HG02759 (cell line): ENCODE data around the gene NUTM2D.
"Not testable (repeated sequence)": the region's sequence is repeated elsewhere in the genome, so short reads cannot be mapped to it uniquely, and the experiment has no call there.

Source experiments
- ATAC-seq: cut with Tn5 transposase; IDR thresholded peaks from one replicate; pipeline ENCODE4 v1.9.1; 2021; ENCODE audit warnings: mild to moderate bottlenecking, moderate library complexity; ENCODE audit not compliant: unreplicated experiment

Gene NUTM2D, protein sequence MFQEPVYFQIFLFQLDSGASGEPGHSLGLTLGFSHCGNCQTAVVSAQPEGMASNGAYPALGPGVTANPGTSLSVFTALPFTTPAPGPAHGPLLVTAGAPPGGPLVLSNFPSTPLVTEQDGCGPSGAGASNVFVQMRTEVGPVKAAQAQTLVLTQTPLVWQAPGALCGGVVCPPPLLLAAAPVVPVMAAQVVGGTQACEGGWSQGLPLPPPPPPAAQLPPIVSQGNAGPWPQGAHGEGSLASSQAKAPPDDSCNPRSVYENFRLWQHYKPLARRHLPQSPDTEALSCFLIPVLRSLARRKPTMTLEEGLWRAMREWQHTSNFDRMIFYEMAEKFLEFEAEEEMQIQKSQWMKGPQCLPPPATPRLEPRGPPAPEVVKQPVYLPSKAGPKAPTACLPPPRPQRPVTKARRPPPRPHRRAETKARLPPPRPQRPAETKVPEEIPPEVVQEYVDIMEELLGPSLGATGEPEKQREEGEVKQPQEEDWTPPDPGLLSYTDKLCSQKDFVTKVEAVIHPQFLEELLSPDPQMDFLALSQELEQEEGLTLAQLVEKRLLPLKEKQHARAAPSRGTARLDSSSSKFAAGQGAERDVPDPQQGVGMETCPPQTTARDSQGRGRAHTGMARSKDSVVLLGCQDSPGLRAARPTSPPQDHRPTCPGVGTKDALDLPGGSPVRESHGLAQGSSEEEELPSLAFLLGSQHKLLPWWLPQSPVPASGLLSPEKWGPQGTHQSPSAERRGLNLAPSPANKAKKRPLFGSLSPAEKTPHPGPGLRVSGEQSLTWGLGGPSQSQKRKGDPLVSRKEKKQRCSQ

DNA sequence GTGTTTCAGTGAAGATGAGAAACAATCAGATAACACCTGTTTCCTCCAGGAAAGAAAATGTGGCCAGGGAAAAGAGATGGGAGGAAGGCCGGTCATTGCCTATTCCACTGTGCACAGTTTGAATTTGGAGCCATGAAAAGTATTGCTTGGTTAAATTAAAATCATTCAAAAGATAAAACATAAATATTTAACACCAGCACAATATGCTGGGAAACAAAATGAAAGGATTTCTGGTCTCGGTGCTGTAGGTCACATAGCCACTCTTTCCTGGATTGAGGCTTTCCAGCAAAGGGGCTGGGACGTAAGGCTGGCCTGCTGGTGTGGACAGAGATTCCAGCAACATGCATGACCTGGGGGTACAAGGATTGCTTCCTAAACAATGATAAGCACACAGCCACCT lies at the start of gene NUTM2D:
Gene NUTM2D, plus strand, starts transcription at position 301 of the 400 bp plus-strand sequence. CDS start 522 bp downstream, outside the sequence.
- not testable (repeated sequence) for ATAC-seq

DNA sequence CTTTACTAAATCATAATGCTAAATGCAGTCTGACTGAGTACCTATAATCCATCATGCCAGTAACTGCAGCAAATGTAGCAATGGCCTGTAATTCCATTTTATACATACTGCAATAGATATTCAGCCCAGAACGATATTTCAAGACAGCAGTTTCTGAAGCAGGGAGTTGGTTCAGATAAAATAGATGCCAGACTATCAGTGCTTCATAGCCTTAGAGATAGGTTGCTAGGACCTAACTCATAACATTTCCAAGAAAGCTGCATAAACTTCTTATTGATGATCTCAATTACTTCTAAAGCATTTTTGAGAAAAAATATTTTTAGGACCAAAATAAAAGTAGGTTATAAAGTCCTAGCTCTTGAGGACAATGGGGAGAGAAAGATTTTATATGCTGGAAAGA lies 48.8 kb upstream of the NUTM2D start:
- not testable (repeated sequence) for ATAC-seq

DNA sequence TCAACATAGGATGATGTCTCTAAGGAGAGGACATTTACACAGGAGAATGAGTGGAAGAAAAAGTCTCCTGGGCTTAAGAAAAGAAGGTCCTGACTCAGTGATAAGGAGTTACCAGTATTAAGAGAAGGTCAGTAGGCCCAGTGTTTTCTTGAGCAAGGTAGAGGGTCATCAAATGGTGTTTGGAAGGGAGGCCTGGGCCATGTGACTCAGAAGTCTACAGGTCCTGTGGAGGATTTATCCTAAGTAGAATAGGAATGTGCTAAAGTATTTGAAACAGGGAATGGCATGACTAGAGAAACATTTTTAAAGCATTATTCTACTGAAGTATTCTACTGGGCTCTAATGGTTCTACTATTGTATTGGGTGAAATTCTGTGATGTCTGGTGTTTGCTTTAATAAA lies 47.9 kb upstream of the NUTM2D start:
- not testable (repeated sequence) for ATAC-seq

DNA sequence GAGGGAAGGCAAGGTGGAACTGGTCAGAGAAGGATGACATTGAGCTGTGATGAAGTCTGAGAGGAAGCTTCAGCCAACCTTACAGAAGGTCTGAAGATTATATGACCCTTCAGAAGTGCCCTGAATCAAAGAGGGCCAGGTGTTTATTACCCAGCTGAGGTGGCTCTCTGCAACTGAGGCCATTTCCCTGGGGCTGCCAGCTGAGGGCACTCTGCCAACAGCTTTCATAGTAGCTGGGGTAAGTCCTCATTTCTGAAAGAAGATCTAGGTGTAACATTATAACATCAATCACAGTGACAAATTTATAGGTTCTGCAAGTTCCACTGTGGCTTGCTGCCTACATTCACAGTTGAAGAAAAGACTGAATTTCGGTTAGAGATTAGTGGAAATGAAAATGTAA lies 46.0 kb upstream of the NUTM2D start:
- ATAC-seq, result peak; percentile 63

DNA sequence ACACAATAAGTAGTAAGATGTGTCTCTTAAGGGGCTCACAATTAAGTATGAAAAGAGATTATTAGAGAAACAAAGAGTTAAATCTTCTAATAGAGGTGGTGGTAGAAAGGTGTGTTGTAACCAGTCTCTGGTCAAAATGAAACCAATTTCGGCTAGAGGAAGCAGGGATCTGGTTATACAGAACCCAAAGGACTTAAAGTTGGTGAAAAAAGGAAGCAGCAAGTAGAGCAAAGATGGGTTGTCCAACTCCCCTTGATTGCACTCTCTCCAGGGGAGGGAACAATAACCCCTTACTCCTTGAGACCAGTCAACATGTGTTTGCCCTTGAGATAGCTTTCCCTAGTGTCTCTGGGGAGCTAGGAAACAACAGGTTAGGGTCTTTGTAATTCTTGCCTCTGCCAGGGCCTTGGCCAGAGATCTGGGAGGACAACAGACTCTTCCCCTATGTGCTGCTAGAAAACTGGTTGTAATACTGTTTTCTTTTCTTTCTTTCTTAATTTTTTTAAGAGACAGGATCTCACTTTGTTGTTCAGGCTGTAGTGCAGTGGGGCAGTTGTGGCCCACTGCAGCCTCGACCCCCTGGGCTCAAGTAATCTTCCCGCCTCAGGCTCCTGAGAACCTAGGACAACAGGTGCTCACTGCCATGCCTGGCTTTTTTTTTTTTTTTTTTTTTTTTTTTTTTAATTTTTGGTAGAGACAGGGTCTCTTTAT lies 43.7 kb upstream of the NUTM2D start:
- not testable (repeated sequence) for ATAC-seq

DNA sequence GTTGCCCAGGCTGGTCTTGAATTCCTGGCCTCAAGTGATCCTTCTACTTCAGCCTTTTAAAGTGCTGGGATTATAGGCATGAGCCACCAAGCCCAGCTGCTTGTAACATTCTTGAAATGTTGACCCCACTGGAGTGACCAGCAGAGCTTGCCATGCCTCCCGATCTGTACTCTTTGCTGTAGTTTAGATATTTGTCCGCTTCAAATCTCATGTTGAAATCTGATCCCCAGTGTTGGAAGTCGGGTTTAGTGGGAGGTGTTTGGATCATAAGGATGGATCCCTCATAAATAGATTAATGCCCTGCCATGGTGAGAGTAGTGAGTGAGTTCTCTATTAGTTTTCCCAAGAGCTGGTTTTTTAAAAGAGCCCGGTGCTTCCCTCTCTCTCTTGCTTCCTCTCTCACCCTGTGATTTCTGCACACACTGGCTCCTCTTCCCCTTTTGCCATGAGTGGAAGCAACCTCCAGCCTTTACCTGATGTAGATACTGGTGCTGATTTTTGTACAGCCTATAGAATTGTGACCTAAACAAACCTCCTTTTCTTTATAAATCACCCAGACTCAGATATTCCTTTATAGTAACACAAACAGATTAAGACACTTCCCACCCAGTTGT lies 43.1 kb upstream of the NUTM2D start:
- ATAC-seq, result not testable (repeated sequence)

DNA sequence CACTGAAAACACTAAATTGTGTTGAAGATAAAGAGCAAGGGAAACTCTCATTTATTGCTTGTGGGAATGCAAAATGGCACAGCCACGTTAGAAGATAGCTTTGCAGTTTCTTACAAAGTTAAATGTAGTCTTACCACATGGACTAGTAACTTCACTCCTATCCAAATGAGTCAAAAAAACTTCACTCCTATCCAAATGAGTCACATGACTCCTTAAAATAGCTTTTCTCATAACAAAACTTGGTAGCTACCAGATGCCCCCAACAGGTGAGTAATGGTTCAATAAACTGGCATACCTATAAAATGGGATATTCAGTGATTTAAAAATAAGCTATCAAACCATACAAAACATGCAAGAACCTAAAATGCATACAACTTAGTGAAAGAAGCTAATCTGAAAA lies 36.0 kb upstream of the NUTM2D start:
- not testable (repeated sequence) for ATAC-seq

DNA sequence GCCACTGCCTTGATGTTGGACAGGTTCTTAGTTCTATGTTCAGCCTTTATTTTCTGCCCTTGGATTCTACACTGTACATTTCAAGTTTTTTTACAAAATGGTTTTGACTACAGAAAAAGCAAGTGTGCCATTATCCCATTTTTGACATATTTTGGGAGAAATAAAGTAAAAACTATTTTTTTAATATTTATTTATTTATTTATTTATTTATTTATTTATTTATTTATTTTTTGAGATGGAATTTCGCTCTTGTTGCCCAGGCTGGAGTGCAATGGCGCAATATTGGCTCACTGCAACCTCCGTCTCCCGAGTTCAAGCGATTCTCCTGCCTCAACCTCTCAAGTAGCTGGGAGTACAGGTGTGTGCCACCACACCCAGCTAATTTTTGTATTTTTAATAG lies 33.0 kb upstream of the NUTM2D start:
- not testable (repeated sequence) for ATAC-seq

DNA sequence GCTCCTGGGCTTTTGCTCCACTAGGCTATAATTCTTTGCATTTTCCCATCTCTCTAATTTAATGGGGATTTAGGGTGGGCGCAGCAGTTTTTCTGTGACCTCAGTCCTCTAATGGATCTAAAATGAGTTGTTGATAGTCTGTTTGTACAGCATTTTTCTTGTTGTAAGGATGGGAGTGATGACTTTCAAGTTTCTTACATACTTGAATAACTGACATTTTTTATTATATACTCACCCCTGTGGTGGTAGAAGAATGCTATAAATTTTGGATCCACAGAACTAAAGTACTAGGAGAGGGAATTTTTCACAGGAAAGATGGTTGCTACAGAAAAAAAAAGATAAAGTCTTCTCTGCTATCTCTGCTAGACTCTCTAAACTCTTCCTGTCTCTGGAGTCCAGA lies 29.6 kb upstream of the NUTM2D start:
- ATAC-seq, result not testable (repeated sequence)

DNA sequence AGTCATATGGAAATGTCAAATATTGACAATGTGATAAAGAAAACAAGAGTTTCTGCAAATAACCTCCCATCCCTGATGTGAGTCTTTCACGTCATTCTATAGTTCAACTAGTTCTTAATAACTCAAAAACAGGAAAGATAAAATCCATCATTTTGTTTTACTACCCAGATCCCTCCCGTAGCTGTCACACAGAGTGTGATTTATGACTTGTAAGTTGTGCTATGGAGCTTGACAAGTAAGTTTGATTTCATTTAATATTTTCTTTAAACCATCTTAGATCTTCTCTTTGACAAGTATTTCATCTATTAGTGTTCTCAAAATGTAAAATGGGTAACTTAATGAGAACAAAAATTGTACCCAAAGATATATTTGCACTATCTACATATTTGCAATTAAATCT lies 28.4 kb upstream of the NUTM2D start:
- not testable (repeated sequence) for ATAC-seq

DNA sequence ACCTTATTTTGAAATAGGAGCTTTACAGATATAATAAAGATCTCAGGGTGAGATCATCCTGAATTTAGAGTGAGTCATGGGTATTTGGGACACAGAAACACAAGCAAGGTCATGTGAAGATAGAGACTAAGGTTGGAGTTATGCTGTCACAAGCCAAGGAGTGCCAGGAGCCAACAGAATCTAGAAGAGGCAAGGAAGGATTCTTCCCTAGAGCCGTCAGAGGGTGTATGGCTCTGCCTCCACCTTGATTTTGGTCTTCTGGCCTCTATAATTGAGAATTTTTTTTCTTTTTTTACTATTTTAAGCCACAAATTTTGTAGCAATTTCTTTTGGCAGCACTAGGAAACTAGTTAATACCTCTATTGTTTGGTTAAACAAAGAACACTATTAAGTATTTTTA lies 24.9 kb upstream of the NUTM2D start:
- ATAC-seq, result not testable (repeated sequence)

DNA sequence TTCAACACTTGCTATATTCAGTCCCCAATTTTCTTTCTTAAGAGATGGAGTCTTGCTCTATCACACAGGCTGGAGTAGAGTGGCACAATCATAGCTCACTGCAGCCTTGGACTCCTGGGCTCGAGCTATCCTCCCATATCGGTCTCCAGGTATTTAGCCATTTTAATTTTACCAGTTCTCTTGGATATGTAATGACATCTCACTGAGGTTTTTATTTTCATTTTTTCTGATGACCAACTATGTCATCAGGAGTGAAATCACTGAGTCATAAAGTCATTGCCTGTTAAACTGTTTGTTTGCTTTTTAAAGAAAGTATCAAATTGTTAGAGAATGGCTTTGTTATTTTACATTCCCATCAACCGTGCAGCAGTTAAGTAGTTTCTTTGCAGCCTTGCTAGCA lies 17.1 kb upstream of the NUTM2D start:
- ATAC-seq, result not testable (repeated sequence)

DNA sequence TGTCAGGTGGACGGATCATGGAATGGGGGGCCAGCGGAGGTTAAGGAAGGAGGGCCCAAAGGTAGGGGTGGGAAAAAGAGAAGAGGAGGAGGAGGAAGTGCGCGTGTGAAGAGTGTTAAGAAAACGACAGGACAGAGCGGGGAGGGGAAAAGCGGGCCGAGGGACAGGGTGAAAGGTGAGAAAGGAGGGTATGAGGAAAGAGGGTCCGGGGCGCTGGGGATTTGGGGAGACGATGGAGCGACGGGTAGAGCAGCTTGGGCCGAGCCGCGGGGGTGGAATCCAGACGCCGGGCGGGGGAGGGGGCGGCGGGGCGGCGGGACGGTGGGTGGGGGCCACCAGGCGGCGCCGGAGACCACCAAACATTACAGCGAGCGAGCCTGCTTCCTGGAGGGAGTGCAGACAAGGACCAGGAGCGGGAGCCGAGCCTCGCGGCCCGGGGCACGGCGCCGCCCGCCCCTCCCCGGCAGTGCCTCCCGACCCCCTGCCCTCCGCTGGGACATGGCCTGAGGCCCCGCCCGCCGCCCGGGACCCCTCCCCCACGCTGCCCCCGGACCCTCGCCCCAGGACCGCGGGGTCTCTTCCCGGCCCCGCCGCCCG lies 15.9 kb upstream of the NUTM2D start:
- peak; percentile 16 for ATAC-seq

DNA sequence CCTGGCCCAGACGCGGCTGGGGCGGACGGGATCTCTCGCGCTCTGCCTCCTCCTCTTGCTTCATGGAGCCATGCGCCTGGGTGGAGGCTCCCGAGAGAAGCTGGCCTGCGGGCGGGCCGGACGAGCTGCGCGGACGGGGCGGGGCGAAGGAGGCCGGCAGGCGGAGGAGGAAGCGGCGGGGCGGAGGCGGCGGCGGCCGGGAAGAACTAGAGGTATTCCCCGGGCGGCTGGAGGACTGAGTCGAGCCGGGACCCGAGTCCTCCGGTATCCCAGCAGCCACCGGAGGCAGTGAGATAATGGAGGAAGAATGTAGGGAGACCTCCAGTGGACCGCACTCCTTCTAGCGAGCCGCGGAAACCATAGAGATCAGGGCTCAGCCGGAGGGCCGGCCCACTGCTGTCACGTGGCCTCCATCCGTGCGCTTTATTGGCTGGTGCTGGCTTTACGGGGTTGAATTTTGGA lies 15.3 kb upstream of the NUTM2D start:
- ATAC-seq, result peak; percentile 84

DNA sequence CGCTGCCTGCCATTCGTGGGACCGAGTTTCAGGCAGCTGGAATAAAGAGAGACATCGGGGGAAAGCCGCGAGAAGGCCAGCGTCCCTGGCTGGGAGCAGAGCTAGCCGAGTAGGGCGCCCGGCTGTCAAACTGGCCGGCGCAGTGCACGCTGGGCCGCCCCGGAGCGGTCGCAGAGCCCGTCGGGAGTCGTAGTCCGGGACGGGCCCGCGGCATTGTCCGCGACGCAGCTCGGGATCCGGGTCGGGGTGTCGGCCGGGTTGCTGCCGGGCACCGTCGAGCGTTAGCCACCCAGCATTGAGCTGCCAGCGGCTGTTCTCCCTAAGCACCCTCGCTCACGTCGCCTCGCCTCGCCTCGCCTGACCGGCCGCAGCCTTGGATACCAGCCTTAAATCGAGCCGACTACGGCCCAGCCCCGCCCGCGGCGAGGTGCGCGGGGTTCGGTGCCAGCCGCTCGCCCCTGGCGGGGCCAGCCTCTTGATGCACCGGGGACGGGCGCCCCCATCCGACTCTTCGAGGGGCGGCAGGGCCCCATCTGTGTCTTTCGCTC lies 14.8 kb upstream of the NUTM2D start:
- ATAC-seq, result peak; percentile 81

DNA sequence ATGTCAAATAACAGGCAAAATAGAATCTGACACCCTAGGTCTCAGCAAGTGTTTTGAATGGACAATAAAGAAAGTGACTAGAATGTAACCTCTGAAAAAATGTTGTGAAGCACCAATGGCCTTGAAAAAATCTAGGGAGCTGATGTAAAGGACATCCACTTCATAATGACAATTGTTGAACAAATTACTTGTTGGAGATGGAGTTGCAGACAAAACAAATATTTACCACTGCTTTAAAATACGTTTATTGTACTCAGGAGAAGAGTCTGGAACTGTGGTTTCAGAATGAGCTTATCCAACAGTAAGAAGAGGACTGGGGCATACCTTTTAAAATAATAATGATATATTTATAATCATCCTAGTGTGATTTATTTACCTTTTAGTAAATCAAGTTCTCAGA lies 11.8 kb upstream of the NUTM2D start:
- not testable (repeated sequence) for ATAC-seq

DNA sequence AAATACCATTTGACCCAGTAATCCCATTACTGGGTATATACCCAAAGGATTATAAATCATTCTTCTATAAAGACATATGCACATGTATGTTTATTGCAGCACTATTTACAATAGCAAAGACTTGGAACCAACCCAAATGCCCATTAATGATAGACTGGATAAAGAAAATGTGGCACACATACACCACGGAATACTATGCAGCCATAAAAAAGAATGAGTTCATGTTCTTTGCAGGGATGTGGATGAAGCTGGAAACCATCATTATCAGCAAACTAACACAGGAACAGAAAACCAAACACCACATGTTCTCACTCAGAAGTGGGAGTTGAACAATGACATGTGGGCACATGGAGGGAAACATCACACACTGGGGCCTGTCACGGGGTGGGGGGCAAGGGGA lies 7.4 kb upstream of the NUTM2D start:
- ATAC-seq, result not testable (repeated sequence)

DNA sequence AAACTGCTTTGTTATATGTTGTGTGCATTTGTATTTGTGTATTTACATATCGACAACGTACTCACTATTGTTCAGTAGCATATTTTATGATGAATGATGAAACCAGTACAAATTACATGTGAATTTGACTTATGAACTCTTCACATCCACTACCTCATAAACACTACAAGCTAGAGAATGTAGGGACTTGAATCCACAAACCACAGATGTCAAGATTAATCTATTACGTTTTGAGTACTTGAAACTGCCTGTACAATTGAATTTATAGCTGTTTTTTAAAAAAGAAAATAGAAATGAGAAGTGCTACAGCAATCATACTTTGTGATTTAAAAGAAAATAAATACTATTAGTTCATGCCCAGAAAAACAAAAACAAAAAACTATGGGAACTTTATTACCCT lies 4.7 kb upstream of the NUTM2D start:
- ATAC-seq, result not testable (repeated sequence)

DNA sequence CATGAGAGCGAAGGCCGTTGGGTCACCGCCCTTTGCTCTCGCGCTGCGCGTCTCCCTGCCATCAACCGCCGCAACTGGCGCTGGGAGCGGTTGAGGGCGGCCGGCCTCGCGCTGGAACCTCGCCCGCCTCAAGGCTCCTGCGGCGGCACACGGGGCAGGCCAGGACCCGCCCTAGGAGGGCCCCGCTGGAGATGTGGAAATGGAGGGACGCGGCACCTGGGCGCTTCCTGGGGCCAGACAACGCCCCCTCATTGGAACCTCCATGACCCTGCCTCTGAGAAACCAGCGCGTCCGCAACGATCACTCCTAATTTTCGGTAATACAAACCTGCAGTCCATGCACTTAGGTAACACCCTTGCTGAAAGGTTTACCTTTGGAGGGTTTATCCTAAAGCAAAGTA lies 2.4 kb upstream of the NUTM2D start:
- not testable (repeated sequence) for ATAC-seq

DNA sequence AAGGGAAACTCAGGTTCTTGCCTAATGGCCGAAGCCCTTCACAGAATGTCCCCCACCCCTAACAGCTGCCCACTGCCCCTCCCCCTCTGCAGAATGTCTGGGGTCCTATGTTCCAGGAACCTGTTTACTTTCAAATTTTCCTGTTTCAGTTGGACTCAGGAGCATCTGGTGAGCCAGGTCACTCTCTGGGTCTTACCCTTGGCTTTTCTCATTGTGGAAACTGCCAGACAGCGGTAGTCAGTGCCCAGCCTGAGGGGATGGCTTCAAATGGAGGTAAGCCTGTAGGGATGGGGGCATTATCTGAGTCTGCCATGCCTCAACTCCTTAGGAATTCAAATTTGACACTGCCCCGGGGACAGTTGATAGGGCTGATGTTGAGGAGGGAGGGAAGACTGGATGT lies 615 bp downstream of the NUTM2D start:
- not testable (repeated sequence) for ATAC-seq
